NOMO-1 (cell line): ENCODE measurements around the gene KCNK2.
"Not testable (repeated sequence)": the region's sequence is repeated elsewhere in the genome, so short reads cannot be mapped to it uniquely, and the experiment has no call there.

ENCODE experiments used
- DNase-seq, 2 experiments: peaks; one replicate each; lab custom pipeline; 2025; ENCODE audit not compliant: unreplicated experiment in 2 of 2; lab: John Stamatoyannopoulos, UW

Gene KCNK2

DNA sequence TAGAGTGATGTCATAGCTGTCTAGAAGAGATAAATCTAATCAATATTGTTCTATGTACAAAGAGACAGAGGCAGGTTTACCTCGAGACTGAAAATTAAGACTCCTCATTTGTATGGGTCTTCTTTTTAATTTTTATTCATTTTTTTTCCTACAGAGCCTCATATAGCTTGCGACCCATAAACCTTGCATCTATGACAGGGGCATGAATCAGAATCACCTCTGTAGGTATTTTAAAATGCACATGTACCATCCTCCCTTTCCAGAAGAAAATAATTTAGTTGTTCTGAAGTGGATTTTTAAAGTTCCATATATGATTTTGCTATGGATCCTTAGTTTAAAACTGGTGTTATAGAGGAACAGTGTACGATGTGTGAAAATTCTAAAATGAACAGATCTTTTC, 64.5 kb downstream of the KCNK2 start:
- no peak for DNase-seq

DNA sequence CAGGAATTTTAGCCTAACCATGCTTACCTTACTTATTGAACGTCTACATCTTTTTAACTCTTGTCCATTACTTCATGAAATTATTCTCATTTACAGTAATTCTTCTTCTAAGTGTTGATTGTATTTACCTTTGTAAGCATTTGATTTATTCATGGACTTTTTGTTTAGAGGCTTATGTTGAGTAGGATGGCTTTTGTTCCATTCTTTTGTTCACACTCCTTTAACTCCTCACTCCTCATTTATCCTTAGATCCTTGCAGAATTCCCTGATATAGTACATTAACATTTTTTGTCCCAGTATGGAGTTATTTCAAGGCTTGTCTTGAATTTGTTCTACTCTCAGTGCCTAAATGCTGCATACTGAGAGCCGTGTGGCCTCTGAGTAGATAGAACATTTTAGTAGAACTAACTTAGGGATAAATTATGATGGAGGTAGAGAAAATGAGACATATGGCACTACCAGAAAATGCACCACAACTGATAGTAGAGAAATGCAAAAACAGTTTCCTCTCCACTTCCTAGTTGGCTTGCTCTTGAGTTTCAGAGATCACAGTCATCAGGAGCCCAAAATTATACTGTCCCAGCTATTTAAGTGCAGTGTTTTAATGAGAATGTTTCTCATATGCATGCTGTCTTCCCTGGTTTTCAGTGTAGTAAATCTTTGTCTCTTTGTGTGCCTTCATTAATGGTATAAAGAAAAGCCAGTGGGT, 69.5 kb downstream of the KCNK2 start:
- no peak for DNase-seq

DNA sequence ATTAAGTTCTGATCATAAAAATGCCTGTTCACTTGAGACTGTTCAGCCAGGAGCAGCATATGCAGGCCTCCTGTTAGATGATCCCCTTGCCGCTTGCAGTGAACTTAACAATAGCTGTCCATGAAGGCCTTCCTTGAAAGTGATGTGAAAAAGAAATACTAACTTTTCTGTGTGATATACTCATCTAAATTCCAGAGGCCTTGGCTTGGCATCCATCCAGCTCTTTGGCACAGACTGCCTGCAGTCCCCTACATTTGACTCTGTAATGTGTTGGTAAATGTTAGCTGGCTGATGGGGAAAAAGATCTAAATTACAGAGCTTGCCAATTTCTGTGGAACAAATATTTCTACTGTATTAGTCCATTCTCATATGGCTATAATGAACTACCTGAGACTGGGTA, 73.7 kb downstream of the KCNK2 start:
- no peak for DNase-seq

DNA sequence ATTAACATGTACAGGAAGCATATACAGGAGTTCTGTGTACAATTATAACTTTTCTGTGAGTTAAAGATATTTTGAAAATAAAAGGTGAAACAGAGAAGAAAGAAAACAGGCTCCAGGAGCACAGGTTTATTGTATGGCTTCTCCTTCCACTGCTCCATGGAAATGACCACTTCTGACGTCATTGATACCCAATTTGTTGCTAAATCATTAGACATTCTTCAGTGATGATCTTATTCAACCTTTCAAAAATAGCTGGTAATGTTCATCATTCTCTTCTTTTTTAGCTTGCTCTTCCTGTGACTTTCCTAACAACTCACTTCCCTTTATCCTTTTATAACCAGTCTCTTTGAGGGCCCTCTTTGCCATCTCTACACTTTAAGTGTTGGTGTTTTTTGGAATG, 77.8 kb downstream of the KCNK2 start:
- no peak for DNase-seq

DNA sequence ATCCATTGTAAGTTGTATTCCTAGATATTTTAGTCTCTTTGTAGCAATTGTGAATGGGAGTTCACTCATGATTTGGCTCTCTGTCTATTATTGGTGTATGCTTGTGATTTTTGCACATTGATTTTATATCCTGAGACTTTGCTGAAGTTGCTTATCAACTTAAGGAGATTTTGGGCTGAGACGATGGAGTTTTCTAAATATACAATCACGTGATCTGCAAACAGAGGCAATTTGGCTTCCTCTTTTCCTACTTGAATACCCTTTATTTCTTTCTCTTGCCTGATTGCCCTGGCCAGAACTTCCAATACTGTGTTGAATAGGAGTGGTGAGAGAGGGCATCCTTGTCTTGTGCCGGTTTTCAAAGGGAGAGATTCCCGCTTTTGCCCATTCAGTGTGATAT, 80.6 kb downstream of the KCNK2 start:
- not testable (repeated sequence) for DNase-seq

DNA sequence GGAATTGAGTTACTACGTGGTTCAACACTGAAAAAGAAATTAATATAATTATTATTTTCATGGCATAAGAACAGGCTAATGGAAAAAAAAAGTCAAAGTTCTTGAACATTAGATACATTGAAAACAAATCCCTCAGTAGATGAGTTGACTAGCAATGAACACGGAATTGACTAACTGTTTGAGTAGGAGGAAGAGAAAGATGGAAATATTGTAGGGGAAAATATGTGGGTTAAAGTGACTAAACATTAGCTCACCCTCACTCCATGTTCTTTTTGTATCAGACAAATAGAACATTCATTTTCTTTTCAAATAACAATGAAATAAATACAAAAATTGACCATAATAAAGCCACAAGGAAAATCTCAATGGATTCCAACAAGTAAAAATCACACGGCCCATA, 84.3 kb downstream of the KCNK2 start:
- DNase-seq: no peak

DNA sequence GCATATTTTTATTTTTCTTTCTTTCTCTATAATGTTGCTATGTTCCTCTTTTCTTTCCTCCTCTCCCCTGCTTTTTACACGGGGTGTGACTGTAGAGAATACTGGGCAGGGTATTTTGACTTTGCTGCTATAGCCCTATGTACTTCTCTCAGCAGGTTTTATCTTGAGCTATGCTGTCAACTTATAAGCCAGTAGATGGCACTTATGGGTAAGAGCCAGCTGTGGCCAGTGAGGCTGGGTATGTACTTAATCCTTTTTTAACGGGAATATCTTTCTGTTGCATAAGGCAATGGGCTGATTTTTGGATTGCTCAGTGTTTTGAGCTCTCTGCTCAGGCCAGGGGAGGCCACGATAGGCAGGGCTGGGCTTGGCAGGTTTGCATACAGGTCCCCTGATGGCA, 99.0 kb downstream of the KCNK2 start:
- DNase-seq: no peak

DNA sequence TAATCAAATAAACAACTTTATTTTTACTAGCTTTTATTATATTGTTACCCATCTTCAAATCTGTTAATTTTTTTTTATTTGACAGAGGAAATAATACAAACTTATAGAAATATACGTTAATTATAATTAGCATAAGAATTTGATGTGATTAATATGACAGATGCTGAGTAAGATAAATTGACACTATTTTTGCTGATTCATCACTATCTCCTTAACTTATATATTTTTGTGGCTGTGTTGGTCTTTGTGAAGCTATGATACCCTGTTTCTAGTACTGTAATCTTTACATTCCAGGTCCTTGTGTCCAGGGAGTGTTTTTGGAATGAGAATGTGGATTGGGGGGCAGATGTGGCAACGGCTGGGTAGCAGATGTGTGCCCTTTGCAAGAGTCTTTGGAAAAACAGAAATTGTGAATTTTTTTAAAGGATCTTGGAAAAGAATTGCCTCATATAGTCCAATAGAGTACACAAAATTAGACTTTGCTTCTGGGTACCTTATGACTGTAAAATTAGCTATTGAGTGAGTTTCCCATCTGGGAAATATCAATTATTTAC, 102.6 kb downstream of the KCNK2 start:
- DNase-seq: no peak

DNA sequence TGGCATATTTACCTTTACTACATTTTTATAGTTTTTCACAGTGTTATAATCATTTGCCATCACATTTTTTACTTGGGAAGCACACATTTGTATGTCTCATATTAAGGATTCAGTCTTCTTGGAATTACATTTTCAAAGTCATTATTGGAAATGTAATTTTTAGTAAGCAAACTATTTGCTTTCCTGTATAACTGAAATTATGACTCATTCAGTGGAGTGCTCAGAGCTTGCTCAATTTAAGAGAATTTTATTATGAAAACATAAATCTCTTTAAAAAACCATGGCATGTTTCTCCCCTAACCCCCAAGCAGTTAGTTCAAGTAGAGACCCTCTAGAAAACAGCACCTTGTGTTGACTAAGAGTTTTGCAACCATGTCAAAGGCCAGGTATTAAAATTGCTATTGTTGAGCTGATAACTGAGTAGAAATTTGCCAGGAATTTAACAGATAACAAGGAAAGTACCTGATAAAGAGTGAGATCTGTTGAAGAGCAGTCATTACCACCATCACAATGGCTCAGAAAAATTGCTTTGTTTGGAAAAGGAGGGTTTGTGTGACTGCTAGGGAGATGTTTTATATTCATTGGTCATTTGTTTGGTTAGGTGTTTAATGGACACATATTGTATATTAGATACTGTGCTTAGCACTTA, 105.9 kb downstream of the KCNK2 start:
- DNase-seq: no peak

DNA sequence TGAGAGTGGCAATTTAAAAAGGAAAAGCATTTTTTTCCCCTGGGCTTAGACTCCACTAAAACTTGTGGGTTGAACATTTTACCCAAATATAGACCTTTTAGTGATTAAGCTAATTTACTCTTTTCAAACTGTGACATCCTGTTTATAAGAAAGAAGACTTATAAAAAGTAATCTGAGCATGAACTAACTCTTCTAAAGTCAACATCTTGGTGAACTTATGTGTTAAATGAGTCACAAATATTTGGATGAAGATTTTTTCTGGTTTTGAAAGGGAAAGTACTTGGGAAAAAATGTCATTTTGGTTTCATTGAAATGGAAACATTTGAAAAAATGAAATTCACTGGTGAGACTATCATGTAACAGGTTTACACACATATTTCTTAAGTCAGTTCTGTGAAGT, 109.8 kb downstream of the KCNK2 start:
- DNase-seq: no peak

DNA sequence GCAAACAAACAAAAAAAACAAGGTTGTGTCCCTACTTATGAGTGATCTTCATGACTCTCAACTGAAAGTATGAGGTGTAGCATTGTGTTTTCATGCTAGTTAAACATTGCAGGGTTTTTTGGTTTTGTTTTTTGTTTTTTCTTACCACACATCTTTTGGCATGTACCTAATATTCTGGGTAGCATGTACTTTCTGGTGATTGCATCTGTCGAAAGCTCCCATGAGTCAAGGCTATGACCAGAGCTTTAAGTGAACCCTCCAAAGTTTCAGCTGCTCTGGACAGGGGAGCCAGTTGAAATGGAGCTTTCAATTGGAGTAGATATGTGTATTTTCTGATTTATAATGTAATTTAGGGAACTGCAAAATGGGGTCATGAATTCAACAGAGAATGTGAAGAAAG, 115.5 kb downstream of the KCNK2 start:
- DNase-seq: no peak

DNA sequence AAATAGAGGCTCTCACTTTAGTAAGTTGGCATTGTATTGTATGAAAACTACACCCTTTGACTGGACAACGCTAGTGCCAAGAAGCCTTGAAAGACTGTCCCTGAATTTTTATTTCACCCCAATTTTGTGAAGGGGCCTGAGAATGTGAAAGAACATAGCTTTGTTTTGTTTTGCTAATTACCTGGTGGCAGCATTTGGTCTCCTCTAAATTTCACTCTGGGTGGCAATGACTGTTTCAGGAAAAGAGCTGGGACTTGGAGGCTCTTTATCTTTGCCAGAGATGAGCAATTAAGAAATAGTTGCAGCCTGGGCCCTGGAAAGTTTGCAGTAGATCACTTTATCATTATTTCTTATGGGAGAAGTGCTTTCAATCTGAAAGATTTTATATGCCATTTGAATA, 117.6 kb downstream of the KCNK2 start:
- DNase-seq: no peak

DNA sequence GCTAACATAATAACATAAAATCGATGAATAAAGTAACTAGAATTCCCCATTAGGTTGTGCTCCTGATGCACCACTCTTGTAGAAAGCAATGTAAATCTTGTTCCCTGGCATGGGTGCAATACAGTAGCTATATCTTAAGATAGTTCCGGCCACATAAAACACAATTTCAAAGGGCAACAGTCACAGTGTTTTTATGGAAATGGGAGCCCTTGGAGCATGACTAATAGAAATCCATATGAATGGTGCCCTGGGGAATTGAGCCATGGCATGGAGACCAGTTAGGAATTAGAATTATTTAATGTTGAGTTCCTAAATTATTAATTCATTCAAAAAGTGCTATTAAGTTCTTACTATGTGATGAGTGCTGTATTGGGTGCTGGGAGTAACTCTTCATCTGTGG, 118.7 kb downstream of the KCNK2 start:
- no peak for DNase-seq

DNA sequence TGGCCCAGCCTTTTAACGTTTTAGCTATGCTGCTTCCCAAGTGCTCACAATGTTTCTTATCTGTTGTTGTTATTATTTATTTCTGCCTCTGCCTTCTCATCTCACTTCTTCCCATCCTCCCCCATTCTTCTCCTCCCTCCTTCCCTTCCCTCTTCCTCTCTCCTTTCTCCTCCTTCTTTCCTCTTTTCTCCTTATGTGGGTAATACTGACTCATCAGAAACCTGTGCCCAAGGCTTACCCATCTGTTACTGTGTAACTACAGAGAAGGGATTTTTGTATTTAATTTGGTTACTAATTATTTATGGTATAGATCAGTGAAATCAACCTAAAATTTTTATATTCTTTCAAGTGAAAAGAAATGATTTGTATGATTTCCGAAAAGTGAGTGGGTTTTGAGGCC, 120.3 kb downstream of the KCNK2 start:
- DNase-seq: no peak

DNA sequence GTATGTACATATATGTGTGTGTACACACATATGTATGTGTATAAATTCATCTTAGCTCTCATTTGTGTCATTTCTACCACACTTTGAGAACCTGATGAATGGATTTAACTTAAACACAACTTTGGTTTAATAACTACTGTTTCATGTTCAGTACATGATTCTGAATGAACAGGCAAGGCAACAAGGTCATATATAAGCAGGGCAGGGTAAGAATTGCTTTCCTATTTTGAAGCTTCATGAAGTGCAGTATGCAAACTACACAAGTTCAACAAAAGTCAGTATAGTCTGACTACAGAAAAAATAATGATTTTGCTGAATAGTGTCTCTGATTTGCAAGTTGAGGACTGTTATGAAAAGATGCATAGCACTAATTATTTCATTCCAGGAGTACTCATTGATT, 127.6 kb downstream of the KCNK2 start:
- DNase-seq: no peak

DNA sequence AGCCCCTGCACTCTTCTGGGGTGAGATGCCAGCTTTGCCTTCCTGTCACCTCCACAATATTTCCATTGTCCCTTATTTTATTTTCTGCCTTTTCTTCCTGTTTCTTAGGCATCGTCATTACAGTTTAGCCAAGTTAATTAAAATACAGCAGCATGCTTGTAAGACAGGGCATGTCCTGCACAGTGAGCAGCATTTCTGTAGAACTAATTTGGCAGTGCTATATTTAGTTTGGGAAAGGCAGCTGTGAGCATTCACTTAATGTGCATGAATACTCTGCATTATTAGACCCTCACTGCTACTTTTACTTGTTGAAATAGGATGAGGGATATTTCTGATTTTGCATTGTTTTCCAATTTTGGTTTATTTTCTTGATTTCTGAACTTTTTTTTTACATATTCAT, 133.3 kb downstream of the KCNK2 start:
- DNase-seq: no peak

DNA sequence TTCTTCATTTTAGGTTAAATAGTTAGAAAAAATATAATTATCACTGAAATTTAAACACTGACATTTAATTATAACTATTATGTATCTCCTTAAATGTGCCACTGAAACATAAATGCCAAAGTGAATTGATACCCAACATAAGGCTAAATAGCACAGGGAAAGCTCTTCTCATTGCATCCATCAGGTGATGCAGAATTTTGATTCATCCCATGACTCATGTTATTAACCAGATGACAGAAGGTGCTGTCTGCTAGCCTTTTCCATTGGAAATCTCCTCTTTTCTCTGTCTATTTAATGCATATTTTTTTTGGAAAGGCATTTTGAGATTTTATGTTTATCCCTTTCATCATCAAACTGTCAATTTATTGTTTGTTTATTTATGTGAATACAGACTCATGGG, 136.8 kb downstream of the KCNK2 start:
- DNase-seq: no peak

DNA sequence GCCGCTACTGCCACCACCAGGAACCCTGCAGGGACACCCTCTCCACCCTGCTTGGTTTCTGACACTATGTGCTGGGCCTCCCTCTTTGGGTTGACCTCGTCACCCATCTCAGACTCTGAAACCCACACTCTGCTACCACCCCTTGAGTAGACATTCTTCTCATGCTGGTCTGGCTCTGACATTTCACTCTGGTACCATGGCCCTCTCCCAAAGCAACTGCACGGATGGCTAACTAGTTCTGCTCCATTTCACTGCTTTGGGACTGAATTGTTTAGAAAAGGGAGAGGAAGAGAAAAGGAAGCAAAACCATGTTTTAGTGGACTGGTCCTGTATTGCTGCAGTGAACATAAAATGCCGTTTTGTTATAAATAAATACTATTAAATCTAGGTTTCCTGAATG, 137.8 kb downstream of the KCNK2 start:
- no peak for DNase-seq

DNA sequence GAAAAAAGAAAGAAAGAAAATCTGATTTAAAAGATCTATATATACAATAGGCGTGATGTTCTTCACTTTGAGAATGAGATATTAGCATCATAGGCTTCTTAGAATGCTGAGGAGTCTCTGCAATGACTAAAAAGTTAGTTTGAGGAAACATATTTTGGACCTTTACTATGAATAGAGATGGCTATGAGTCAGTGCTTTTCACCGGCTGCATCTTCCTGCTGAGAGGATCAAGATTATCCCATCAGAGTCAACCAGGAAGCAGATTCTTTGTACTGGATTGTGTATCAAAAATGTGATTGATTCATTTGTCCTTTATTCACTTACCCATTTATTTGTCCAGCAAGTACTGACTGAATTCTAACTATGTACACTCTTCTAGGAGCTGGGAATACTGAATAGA, 144.2 kb downstream of the KCNK2 start:
- no peak for DNase-seq

DNA sequence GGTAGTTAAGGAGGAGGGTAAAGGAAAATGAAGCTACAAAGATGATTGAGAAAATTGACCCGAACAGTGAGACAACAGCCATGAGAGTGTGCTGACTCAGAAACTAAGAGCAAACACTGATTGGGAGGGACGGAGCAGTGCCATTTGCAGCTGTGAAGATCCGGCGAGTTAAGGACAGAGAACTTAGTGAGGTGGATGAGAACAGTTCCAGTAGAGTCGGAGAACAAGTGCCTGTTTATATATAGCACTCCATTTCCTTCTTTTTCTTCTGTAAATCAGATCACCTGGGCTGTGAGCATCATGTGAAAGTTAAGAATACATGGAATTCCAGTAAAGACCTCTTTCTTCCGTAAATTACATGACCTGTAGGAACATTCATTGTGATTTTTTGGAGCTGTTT, 145.7 kb downstream of the KCNK2 start:
- no peak for DNase-seq

DNA sequence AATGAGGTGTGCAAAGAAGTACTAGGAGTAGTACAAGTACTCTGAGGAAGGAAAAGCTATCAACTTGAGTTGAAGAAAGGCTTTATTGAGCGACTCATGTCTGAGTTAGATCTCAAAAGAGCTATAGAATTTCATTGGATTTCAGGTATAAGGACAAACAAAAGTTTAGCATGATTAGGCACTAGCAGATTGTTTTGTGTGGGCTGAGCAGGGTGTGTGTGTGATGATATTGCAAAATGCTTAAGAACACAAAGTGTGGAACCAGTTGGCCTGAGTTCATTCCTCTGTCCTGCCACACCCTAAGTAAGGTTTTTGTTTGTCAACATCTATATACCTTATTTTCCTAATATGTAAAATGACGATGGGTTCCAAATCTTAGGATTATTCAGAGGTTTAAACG, 158.9 kb downstream of the KCNK2 start:
- DNase-seq: no peak

DNA sequence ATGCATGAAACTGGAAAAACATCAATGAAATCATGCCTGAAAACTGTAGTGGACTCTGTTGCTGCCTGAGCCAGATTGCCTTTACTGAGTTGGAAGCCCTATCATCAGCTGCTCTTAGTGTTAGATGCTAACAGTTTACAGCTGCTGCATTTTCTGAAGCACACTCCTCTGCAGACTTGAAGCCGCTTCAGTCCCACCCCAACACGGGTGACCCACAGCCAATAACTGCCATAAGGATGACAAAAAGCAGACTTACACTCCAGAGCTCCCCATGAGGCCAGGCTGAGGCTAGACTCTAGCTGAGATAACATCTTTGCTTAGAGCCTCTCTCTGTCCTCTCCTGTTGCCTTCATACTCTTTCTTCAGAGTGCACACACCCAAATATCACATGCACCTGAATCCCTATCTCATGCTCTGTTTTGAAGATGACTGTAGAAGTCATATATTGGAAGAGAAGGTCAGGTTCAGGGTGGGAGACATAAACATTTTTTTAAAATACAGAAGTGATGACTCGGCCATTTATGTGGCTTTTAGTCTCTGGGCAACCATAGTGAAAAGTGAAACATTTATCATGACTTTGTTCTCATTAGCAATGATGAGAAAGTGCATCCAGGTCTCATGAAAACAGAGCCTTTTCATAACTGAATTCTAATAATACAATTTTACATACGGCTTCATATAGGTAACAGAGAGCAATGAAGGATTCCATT, 161.0 kb downstream of the KCNK2 start:
- DNase-seq: no peak
